Natural killer cell (primary cell): ENCODE measurements around the gene ABI3BP. TPM values are rescaled to one million over a fixed set of nuclear protein-coding genes. Genes with fewer than 3 reads are reported as not detected.

Experiments used
- ATAC-seq, 3 donors: fragments of 150-1000 bp in 2 of 3; fragments of 200-7000 bp in 1 of 3; cut with Tn5 transposase; 1 replicate in 1 of 3; 2 replicates in 2 of 3; pipeline ENCODE4 v1.10.0; 2021; ENCODE audit warnings: mild to moderate bottlenecking in 2 of 3, moderate library complexity in 2 of 3
- DNase-seq, 2 donors: peaks; one replicate each; pipeline versions ENCODE4 v3.0.0 to v3.0.0-alpha.2; 2013 to 2021; ENCODE audit warnings: mixed read lengths in 1 of 2
- H3K27ac ChIP-seq: one replicate; pipeline ENCODE4 v1.5.1; 2013; ENCODE audit warnings: mild to moderate bottlenecking, low read length
- H3K27me3 ChIP-seq: one replicate; pipeline ENCODE4 v1.6.1; 2013; ENCODE audit warnings: low read length; ENCODE audit not compliant: control insufficient read depth, insufficient read depth
- H3K36me3 ChIP-seq: one replicate; pipeline ENCODE4 v1.6.1; 2013; ENCODE audit warnings: low read length; ENCODE audit not compliant: control insufficient read depth, insufficient read depth
- H3K4me1 ChIP-seq: one replicate; pipeline ENCODE4 v1.6.1; 2013; ENCODE audit warnings: low read length; ENCODE audit not compliant: control insufficient read depth, insufficient read depth
- H3K4me3 ChIP-seq: one replicate; pipeline ENCODE4 v1.5.1; 2013; ENCODE audit warnings: low read length
- H3K9me3 ChIP-seq: one replicate; pipeline ENCODE4 v1.6.1; 2013; ENCODE audit warnings: low read length; ENCODE audit not compliant: control insufficient read depth, insufficient read depth
- H3K27ac Mint-ChIP-seq, 2 donors: one replicate each; pipeline ENCODE4 v1.8.0; 2022; ENCODE audit warnings: mild to moderate bottlenecking in 2 of 2, mixed read lengths in 2 of 2, moderate library complexity in 1 of 2
- H3K27me3 Mint-ChIP-seq, 2 donors: one replicate each; pipeline ENCODE4 v1.8.0; 2022; ENCODE audit warnings: low read depth in 2 of 2, mixed read lengths in 2 of 2
- H3K36me3 Mint-ChIP-seq: one replicate; pipeline ENCODE4 v1.8.0; 2022; ENCODE audit warnings: mixed read lengths
- H3K4me1 Mint-ChIP-seq, 2 donors: one replicate each; pipeline ENCODE4 v1.8.0; 2022; ENCODE audit warnings: mixed read lengths in 2 of 2
- H3K4me3 Mint-ChIP-seq: one replicate; pipeline ENCODE4 v1.8.0; 2022; ENCODE audit warnings: mild to moderate bottlenecking, moderate library complexity, mixed read lengths
- H3K9me3 Mint-ChIP-seq, 2 donors: one replicate each; pipeline ENCODE4 v1.8.0; 2022; ENCODE audit warnings: mixed read lengths in 2 of 2
- WGBS: methylation state at CpG from one replicate; pipeline ENCODE4 v1.1.7; 2013; ENCODE audit warnings: missing lambda C conversion rate; ENCODE audit not compliant: insufficient coverage; 5-methylcytosine and 5-hydroxymethylcytosine counted together
- intact Hi-C: fragments of 100-400 bp; cut with micrococcal nuclease; formaldehyde crosslinking; loops from one replicate; pipeline ENCODE4 v1.14.2; 2022
- total RNA-seq, 4 donors: library from RNA; stranded (reverse); fragments of 120-200 nt in 1 of 4; gene quantifications; one replicate each; pipeline versions ENCODE4 v1.2.3 to v1.2.4, GENCODE V29; 2013 to 2022
- TF ChIP-seq, protein P1 (sequence below): fragments of 200-600 bp; IDR thresholded peaks from one replicate; pipeline ENCODE4 v1.8.0; 2022; ENCODE audit warnings: antibody characterized with exemption

ABI3BP gene
- total RNA-seq, 3 donors from 2014 or later (not counting 1 experiment from before 2014, with no cell fraction given): not detected

DNA sequence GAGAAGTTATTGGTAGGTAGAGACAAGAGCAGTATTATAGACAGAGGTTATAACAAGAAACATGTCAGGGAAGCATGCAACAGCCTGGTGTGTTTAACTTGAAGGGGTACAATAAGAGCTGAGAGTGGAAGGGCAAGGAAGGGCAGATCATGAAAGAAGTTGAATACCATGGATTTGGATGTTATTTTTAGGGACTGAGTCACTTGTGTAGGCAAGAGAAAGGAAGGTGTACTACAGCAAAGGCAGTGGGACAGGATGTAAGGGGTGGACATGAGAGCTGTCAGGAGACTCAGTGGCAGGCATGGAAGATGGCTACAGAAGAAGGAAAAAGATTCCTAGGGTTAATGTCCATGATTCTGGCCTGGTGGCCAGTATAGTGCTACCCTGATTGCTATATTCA is 217.6 kb downstream of the ABI3BP start:
- Histone ChIP-seq H3K4me3 (no peak overlapping the region), H3K27me3 (no peaks in the 10 kb centered on the region), H3K9me3 (no peaks in the 10 kb centered on the region), H3K36me3 (no peaks in the 10 kb centered on the region), H3K27ac (no peak overlapping the region), H3K4me1 (no peaks in the 10 kb centered on the region)
- DNase-seq: no peak
- no peaks in the 10 kb centered on the region for H3K9me3 Mint-ChIP-seq
- no peaks in the 10 kb centered on the region for H3K4me1 Mint-ChIP-seq
- intact Hi-C loops: no loop called here
- no peak overlapping the region for H3K4me3 Mint-ChIP-seq
- no peak for ATAC-seq
- TF ChIP-seq, protein P1, sequence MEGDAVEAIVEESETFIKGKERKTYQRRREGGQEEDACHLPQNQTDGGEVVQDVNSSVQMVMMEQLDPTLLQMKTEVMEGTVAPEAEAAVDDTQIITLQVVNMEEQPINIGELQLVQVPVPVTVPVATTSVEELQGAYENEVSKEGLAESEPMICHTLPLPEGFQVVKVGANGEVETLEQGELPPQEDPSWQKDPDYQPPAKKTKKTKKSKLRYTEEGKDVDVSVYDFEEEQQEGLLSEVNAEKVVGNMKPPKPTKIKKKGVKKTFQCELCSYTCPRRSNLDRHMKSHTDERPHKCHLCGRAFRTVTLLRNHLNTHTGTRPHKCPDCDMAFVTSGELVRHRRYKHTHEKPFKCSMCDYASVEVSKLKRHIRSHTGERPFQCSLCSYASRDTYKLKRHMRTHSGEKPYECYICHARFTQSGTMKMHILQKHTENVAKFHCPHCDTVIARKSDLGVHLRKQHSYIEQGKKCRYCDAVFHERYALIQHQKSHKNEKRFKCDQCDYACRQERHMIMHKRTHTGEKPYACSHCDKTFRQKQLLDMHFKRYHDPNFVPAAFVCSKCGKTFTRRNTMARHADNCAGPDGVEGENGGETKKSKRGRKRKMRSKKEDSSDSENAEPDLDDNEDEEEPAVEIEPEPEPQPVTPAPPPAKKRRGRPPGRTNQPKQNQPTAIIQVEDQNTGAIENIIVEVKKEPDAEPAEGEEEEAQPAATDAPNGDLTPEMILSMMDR: no peak
- no peaks in the 10 kb centered on the region for H3K36me3 Mint-ChIP-seq
- no peaks in the 10 kb centered on the region for H3K27me3 Mint-ChIP-seq
- H3K27ac Mint-ChIP-seq: no peak overlapping the region

DNA sequence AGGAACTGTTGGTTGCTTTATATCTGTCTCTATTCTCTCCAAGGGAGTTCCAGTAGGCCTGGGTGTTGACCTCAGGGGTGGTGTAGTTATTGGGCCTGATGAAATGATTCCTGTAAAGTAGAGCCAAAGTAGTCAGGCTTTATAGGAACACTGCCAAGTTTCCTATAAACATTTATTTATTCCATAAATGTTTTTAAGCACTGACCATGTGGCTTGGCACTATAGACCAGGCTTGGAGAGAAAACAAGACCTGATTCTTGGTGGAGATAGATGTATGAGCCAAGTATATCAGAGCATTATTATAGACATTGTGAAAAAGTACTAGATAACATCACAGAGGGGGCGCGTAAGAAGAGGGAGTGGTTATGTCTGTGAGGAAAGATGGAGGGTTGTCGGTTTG is 218.0 kb downstream of the ABI3BP start:
- no peaks in the 10 kb centered on the region for H3K27me3 ChIP-seq
- Mint-ChIP-seq H3K36me3 (no peaks in the 10 kb centered on the region), H3K9me3 (no peaks in the 10 kb centered on the region), H3K4me1 (no peaks in the 10 kb centered on the region), H3K4me3 (no peak overlapping the region), H3K27ac (no peak overlapping the region), H3K27me3 (peaks cover 0 to 2% of the 10 kb centered on the region in 2 donors)
- H3K27ac ChIP-seq: no peak overlapping the region
- no peak for DNase-seq
- WGBS: 96% methylated on average over 3 of the region's 3 CpGs
- ATAC-seq: no peak
- no peak overlapping the region for H3K4me3 ChIP-seq
- intact Hi-C loops: no loop called here
- no peaks in the 10 kb centered on the region for H3K9me3 ChIP-seq
- TF ChIP-seq, protein P1: no peak
- no peaks in the 10 kb centered on the region for H3K36me3 ChIP-seq
- no peaks in the 10 kb centered on the region for H3K4me1 ChIP-seq

DNA sequence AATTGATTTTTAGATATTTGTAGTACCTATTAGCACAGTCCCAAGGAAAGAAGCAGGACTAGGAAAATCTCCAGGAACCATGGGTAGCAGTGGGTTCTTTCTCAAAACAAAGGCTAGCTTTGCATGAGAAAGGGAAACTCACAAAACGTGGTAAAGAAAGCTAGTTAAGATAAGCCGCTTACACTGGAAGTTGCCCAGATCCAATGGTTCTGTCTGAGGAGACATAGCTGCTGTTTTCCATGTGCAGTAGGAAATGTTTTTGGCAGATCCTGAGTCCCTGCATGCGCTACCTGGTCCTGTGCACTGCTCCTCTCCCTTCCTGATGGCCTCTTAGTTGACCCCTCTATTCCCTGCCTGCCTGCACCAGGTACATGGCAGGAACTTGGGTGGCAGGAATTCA is 223.5 kb downstream of the ABI3BP start:
- no peak for ATAC-seq
- no peaks in the 10 kb centered on the region for H3K36me3 Mint-ChIP-seq
- 93% methylated on average over 3 of the region's 3 CpGs for WGBS
- intact Hi-C loops: no loop called here
- Histone ChIP-seq H3K4me3 (no peak overlapping the region), H3K27me3 (no peaks in the 10 kb centered on the region), H3K36me3 (no peaks in the 10 kb centered on the region), H3K9me3 (no peaks in the 10 kb centered on the region), H3K4me1 (no peaks in the 10 kb centered on the region), H3K27ac (no peak overlapping the region)
- peaks cover 0 to 8% of the 10 kb centered on the region in 2 donors for H3K27me3 Mint-ChIP-seq
- TF ChIP-seq, protein P1: no peak
- no peaks in the 10 kb centered on the region for H3K9me3 Mint-ChIP-seq
- DNase-seq: no peak
- no peak overlapping the region for H3K4me3 Mint-ChIP-seq
- no peaks in the 10 kb centered on the region for H3K4me1 Mint-ChIP-seq
- H3K27ac Mint-ChIP-seq: no peak overlapping the region

DNA sequence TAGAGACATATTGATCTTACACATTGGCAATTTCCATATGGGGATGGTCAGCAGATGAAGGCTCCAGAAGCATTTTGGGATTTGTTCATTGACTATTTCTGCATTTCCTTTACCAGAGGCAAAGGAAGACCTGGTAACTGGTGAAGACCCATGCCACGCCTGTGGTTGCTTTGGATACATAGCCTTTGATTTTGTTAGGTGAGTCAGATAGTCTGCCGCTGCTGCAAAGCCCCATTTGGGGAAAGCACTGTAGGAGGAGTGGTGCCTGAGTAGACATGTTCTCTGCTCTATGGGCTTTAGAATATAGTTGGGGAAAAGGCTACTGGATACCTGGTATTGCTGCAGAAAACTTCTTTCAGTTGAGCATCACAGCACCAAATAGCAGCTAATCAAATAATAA is 227.2 kb downstream of the ABI3BP start:
- Histone ChIP-seq H3K36me3 (no peaks in the 10 kb centered on the region), H3K4me1 (no peaks in the 10 kb centered on the region), H3K27me3 (no peaks in the 10 kb centered on the region), H3K9me3 (no peaks in the 10 kb centered on the region), H3K27ac (no peak overlapping the region), H3K4me3 (no peak overlapping the region)
- H3K4me3 Mint-ChIP-seq: no peak overlapping the region
- no peaks in the 10 kb centered on the region for H3K36me3 Mint-ChIP-seq
- intact Hi-C loops: no loop called here
- peaks cover 0 to 8% of the 10 kb centered on the region in 2 donors for H3K27me3 Mint-ChIP-seq
- WGBS: 64% methylated on average over 2 of the region's 2 CpGs
- no peaks in the 10 kb centered on the region for H3K9me3 Mint-ChIP-seq
- H3K4me1 Mint-ChIP-seq: no peaks in the 10 kb centered on the region
- no peak overlapping the region for H3K27ac Mint-ChIP-seq
- DNase-seq: no peak
- TF ChIP-seq, protein P1: no peak
- no peak for ATAC-seq
